Measurements from ENCODE around the gene MRAP.

MRAP gene

GRCh38 chr21:32350211-32350980 is 51.7 kb downstream of the MRAP start:
- no peak for DNase-seq

GRCh38 chr21:32350981-32351380 is 52.3 kb downstream of the MRAP start:
- DNase-seq, result no peak

GRCh38 chr21:32351428-32351827 is 52.8 kb downstream of the MRAP start:
- DNase-seq, result no peak

- DNase-seq, result no peak
Observed at GRCh38 chr21:32352526-32352925, 53.9 kb downstream of the MRAP start.

GRCh38 chr21:32353002-32353711 is 54.5 kb downstream of the MRAP start:
- DNase-seq, result no peak

- no peak for DNase-seq
Observed at GRCh38 chr21:32356874-32357395, 58.3 kb downstream of the MRAP start.

GRCh38 chr21:32359719-32360260 is 61.1 kb downstream of the MRAP start:
- DNase-seq, result no peak

- DNase-seq, result no peak
Observed at GRCh38 chr21:32360401-32360975, 61.8 kb downstream of the MRAP start.
